HG03135 (cell line): ENCODE results near the gene ST6GALNAC2.
"Not testable (repeated sequence)": the region's sequence is repeated elsewhere in the genome, so short reads cannot be mapped to it uniquely, and the experiment has no call there.

Source experiments
- ATAC-seq: cut with Tn5 transposase; IDR thresholded peaks from one replicate; pipeline ENCODE4 v1.9.1; 2021; ENCODE audit warnings: mild to moderate bottlenecking, moderate library complexity; ENCODE audit not compliant: unreplicated experiment

Gene ST6GALNAC2

GRCh38 chr17:76542566-76542971 is 43.1 kb downstream of the ST6GALNAC2 start:
- no peak for ATAC-seq

DNA sequence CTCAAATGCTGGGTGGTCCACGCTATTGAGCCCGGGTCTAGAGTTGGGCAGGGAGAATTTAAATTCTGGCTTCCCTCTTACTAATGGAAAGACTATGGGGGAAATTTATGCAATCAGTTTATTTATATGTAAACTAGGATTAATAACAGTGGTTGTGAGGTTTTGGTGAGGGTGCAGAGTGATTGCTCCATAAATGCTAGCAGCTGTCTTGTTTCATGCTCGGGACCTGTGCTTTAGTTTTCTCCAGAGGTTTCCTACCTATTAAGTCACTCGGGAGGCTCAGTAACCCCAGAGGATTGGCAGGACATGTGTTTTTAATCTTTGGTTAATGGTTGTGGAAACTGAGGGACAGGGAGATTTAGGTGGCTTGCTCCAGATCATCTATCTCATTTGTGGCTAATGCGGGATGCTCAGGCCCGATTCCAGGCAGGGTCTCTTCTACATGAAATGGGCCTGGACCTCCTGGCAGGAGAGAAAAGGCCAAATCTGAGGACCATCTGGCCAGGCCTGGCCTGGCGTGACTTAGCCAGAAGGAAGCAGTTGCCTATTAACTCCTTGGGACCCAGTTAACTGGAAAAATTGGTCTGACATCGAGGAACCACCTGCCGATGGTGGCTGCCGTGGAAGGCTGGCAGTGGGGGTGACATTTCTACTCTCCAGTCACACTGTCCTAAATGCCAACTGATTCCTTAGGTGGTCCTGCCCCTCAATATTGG is 43.8 kb downstream of the ST6GALNAC2 start:
- no peak for ATAC-seq

DNA sequence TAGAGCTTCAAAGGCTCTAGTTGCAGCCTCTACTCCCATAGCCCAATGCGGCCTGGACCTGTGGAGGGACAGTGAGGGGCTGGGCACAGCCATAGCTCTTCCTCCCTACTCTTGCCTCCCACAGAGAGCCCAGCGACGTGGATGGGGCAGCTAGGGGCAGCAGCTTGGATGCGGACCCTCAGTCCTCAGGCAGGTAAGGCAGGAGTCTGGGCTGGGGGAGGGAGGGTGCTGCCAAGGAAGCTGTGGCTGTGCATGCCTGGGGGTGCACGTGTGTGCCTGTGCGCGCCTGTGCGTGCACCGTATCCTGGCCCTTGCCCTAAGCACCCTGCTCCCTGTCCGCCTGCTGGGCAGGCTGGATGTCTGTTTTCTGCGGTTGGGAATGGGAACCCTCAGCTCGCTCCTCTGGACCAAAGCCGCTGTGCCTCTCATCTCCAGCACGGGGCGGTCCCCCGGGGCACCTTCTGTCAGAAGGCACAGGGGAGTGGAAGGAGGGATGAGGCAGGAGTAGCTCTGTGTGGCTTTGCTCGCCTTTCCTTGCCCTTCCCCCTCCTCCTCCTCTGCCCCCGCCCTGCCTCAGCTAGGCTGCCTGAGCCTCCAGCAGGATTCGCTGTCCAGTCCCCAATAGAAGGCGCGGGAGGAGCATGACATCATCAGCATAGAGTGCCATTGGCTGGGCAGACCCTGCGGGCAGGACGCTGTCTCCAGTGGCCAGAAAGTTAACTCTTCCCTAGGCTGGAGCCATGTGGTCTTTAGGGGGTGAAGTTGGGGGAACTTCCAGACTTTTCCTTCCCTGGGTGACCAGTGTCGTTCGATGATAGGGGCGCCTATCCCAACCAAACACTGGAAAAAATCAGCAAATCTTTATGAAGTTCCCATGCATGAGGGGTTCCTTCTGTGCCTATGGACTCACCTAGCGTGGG is 45.0 kb downstream of the ST6GALNAC2 start:
- ATAC-seq: no peak

DNA sequence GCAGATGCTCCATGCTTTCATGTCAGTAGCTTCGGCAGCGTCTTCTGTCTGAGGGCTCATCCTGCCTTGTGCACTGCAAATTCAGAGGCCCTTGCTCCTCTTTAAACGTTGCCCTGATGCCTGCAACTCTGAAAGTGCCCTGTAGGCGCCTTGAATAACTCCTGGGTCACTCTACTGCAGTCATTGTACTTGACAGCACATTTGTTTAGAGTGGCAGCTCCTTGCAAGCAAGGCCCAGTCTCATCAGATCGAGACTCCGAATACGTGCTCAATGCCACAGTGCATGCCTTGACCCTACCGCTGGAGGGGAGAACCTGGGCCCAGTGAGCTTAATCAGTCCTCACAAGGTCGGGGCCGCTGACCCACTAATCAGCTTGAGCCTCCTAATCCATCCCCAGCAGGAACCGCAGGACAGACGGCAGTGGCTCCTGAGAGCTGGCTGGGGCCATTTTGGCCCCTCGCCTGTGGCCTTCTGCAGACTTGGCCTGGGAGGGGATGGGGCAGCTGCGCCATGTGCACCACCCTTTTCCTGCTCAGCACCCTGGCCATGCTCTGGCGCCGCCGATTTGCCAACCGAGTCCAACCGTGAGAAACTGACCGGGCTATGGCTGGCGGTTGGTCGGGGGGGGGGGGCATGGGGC is 45.9 kb downstream of the ST6GALNAC2 start, which contains the start of gene PRCD:
PRCD (plus strand) TSS at position 414 of the 641 bp plus-strand sequence; CDS start at position 512, 98 bp downstream.
- no peak for ATAC-seq

DNA sequence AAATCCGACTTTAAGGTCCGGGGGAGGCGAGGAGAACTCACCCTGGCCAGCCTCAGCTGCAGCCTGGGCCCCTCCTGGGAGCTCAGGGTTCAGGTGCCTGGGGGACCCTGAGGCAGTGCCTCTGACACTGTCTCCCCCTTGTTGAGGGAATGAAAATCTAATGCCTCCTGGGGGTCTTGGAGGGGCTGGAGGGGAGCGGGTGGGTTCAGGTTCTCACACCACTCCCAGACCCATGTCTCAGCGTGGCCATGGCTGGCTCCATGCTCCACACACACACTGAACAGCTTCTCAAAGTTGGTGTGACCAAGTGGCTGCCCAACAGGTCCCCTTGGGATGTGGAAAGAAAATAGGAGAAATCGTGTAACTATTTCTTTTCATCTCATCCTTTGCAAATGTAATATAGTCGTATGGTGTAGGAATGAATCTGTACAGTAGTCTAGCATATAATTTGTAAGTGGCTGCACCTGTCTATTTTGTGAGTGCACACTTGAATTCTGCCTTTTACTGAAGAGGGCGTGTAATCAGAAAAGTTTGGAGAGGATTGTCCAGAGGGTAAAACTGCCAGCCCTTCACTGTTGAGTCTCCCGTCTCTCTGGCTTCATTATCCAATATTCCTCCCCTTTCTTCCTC is 46.6 kb downstream of the ST6GALNAC2 start:
- ATAC-seq: no peak

DNA sequence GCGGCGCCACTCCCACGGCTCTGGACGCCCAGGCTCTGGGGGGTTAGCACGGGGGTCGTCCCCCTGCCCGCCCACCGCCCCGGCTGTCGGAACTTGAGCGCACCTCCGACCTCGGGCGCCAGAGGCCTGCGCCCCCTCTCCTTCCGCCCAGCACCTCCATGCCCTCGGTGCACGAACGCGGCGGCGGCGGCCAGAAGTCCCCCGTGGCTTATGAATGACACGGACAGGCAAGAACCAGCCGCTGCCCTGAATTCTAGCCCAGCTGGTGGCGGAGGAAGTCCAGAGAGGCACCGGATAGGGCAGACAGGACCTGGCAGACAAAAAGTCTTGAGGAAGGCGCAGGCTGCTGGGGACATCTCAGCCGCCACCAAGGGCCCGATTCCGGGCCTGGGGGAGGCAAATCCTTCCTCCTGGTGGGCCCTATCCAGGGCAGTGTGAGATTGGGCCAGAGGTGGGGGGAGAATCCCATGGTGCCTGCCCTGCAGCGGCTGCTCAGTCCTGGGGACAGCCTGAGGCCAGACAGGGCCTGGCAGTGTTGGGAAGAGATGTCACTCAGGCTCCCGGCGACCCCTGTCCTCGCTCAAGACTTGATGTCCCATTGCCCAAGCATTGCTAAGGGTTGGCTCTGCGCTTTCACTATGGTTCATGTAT is 47.3 kb downstream of the ST6GALNAC2 start:
- ATAC-seq: no peak

GRCh38 chr17:76537578-76538280 is 47.9 kb downstream of the ST6GALNAC2 start, which contains the start of gene CYGB:
Gene CYGB, minus strand, starts transcription at chr17:76537709. Its CDS starts 167 bp downstream, at chr17:76537542.
- no peak for ATAC-seq

GRCh38 chr17:76537288-76537577 is 48.4 kb downstream of the ST6GALNAC2 start:
- no peak for ATAC-seq

- no peak for ATAC-seq
Measured at GRCh38 chr17:76536511-76537287, 49.0 kb downstream of the ST6GALNAC2 start.

DNA sequence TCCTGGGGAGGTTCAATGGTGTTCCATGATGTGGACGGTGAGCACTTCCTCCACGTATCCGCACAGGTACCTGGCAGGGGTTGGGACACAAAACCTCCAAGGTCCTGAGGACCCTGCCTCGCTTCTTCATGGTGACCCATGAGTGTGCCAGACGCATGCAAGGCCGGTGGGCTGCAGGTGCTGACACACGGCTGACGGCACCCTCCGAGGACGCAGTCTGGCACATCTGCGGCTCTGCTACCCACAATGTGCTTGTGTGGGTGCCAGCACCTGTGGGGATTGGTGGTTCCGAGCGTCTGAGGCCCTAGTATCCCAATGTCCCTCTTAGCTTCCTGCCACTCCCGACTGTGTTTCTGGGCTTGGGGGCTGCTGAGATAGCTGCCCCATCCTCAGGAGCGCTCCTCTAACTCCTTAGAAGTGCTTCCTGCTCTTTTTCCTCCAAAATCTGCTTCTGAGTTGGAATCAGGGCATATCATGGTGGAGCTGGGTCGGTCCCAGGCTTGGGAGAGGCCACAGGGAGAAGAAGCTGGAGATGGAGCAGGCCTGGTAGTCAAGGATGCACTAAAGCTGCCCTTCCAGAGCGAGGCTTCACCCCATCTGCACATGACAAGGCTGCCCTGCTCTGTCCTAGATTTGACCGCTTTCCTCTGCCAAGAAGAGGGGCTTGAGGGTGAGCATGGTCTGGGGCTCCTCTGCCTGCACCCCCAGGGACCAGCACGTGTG is 49.7 kb downstream of the ST6GALNAC2 start:
- no peak for ATAC-seq

DNA sequence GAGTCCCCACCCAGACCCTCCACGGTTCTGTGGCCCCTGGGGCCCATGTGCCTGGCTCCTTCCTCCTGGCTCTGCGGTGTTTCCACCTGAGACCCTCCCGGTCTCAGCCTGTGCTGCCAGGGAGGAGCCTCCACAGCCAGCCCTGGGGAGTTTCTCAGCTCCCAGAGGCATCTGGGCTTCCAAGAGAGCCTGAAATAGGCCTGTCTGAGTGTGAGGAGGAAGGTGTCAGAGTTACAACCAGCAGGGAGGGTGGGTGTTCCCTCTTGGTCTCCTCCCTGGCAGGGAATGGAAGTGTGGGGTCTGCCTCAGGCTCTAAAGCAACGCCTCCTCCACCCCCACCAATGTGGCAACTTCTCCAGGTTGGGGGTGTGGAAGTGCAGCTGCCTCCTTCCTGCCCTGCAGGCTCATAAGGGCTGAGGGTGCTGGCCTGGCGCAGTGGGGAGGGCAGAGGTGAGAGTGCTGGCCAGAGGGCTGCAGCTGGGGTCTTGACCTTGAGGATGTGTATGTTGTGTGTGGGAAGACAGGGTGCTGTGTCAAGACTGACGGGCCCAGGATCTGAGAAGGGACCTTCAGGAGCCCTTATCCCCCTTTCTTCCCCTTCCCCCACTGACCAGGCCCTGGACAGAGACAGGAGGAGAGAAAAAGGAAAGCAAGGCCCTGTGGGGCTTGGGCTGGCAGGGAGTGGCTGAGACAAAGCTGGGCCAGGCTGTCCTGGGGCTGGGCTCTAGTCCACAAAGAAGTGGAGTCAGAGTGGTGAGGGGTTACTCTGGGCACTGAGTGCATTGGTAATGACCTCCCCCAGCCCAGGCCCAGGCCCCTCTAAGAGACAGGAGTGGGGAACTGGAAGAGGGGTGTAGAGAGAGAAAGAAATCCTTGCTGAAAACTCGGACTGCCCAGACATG is 50.6 kb downstream of the ST6GALNAC2 start:
- ATAC-seq: no peak

- not testable (repeated sequence) for ATAC-seq
Measured at GRCh38 chr17:76533640-76534359, 51.9 kb downstream of the ST6GALNAC2 start.

DNA sequence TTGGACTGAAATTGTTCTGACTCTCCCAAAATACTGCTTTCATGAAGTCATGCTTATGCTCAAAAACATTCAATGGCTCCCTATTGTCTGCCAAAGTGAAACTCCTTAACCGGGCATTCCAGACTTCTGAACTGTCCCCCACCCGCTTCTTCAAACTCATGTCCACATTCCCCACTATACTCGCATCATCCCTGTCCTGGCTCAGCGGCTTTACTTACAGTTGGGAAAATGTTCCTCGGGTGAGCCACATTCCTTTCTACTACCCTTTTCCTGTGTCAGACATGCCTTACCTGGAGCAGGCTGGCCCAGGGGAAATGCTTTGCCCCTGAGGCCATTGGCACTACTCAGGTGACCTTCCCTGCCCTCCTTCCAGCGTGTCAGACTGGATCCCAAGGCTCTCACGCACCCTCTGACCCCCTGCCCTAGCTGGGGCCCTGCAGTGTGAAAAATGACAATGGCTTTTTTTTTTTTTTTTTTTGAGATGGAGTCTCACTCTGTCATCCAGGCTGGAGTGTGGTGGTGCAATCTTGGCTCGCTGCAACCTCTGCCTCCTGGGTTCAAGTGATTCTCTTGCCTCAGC is 53.5 kb downstream of the ST6GALNAC2 start:
- no peak for ATAC-seq

DNA sequence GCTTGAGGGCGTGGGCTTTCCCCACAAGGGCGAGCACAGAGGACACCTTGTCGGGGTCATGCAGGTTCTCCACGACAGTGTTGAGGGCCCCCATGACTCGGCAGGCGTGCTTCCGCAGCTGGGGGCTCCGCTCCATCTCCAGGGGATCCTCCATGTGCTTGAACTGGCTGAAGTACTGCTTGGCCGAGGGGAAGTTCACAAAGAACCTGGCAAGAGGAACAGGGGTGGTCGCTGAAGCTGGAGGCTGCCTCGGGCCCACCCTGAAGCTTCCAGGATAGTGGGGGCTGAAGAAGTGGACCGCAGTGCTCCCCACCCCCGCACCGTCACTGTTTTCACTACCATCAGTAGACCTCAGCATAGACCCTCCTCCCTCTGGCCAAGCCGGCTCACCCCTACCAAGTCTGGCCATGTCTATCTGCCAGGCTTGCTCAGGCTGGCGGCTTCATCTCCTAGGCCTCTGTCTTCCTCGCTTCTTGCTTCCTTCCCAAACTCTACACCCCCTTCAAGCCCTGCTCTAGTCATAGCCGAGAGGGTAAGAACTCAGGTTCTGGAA is 54.1 kb downstream of the ST6GALNAC2 start:
- no peak for ATAC-seq

DNA sequence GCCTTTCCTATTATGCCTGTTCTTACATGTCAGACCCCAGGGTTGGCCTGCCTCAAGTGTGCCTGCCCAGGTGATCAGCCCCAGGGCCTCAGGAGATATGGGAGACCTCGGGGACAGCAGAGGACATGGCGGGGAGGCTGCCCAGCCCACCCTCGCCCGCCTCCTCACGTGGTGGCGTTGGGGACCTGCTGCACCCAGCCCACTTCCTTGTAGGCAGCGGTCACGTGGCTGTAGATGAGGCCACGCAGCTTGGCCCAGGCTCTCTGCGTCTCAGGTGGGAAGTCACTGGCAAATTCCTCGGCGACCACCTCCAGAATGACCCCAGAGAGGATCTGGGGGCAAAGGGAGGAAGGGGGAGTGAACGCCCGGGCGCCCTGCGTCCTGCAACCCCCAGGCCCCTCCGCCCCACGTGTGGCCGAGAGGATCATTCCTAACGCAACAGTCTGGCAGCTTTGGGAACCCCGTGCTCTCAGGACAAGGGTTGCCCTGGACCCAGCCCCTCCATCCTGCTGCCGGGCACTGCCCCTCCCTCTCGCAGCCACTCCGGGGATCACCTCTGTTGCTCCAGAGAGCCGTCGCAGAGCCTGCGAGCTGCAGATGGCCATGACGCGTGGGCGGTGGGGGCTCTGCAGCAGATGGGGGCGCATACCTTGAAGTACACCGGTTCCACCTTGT is 54.7 kb downstream of the ST6GALNAC2 start:
- ATAC-seq: no peak
